SU-DHL-6 (cell line): ENCODE measurements around the gene PPIF.

Experiments
- EZH2phosphoT487 ChIP-seq: fragments of 200-600 bp; sonication (generic), shearing (Covaris generic); conservative IDR thresholded peaks from 2 replicates; pipeline ENCODE4 v1.6.1; 2018; ENCODE audit warnings: mild to moderate bottlenecking, antibody characterized with exemption, low read length, moderate library complexity, mixed read lengths
- TF ChIP-seq, protein P1 (sequence below): fragments of 200-600 bp; sonication (generic); IDR thresholded peaks from one replicate; pipeline ENCODE4 v1.5.1; 2017; ENCODE audit warnings: antibody characterized with exemption, mild to moderate bottlenecking, low read length, moderate library complexity; ENCODE audit not compliant: insufficient read depth, poor library complexity, severe bottlenecking

DNA sequence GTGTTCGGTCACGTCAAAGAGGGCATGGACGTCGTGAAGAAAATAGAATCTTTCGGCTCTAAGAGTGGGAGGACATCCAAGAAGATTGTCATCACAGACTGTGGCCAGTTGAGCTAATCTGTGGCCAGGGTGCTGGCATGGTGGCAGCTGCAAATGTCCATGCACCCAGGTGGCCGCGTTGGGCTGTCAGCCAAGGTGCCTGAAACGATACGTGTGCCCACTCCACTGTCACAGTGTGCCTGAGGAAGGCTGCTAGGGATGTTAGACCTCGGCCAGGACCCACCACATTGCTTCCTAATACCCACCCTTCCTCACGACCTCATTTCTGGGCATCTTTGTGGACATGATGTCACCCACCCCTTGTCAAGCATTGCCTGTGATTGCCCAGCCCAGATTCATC is 6.5 kb downstream of the PPIF start:
- TF ChIP-seq, protein P1, sequence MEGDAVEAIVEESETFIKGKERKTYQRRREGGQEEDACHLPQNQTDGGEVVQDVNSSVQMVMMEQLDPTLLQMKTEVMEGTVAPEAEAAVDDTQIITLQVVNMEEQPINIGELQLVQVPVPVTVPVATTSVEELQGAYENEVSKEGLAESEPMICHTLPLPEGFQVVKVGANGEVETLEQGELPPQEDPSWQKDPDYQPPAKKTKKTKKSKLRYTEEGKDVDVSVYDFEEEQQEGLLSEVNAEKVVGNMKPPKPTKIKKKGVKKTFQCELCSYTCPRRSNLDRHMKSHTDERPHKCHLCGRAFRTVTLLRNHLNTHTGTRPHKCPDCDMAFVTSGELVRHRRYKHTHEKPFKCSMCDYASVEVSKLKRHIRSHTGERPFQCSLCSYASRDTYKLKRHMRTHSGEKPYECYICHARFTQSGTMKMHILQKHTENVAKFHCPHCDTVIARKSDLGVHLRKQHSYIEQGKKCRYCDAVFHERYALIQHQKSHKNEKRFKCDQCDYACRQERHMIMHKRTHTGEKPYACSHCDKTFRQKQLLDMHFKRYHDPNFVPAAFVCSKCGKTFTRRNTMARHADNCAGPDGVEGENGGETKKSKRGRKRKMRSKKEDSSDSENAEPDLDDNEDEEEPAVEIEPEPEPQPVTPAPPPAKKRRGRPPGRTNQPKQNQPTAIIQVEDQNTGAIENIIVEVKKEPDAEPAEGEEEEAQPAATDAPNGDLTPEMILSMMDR, result no peak
- no peak for TF ChIP-seq EZH2phosphoT487
